ENCODE results near the gene COL6A1. TPM values are rescaled to one million over a fixed set of nuclear protein-coding genes. Genes with fewer than 3 reads are reported as not detected.

COL6A1 gene
- total and polyA plus RNA-seq, 2 of the 4 experiments (the other 2 are of a cell fraction), result 173 to 1,578 TPM

DNA sequence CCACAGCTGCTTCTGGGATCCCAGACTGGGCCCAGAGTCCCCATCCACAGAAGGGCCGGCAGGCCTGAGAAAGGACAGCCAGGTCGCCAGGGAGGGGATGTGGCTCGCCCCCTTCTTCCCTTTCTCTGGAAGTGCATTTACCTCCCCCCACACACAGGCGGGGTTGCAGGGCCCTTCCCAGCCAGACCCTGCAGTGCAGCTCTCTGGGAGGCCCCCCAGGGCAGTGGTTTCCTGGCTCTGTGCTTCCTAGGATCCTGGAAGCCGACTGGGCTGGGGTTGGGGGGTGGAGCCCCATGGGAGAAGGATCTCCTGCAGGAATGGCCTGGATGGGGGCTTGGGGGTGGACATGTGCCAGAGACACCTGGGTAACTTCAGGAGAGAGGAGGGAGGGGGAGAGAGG lies 4.2 kb upstream of the COL6A1 start:
- no peak overlapping the region for H3K4me3 ChIP-seq (ENCODE audit: insufficient read depth, low read depth, low read length)
- H2BK5ac ChIP-seq (ENCODE audit: low read depth, low read length, poor library complexity, severe bottlenecking), result no peak overlapping the region
- no peak overlapping the region for H4K91ac ChIP-seq (ENCODE audit: insufficient read depth, low read depth, low read length)
- no CpG with 5 or more reads among the region's 5 CpGs for WGBS, 2 experiments (ENCODE audit: extremely low coverage in 2 of 2, insufficient read length in 1 of 2)
- CTCF ChIA-PET, result no interaction called here
- ATAC-seq (ENCODE audit: low read depth), result no peak
- H3K4me2 ChIP-seq (ENCODE audit: low read depth, low read length), result no peak overlapping the region
- intact Hi-C loops (cut with micrococcal nuclease), result loop anchor here (10.0 kb wide), 1 partner anchor 347 kb away; the partner anchor contains the start of genes C21orf58 and PCNT
- peak overlapping the region; percentile 4; the same call in 1 of the 2 replicates for H3K27ac ChIP-seq (ENCODE audit: insufficient read depth, low read length)
- peaks cover 8% of the 10 kb centered on the region for H4K20me1 ChIP-seq (ENCODE audit: insufficient read depth, low read length)
- H2BK20ac ChIP-seq (ENCODE audit: low read depth, low read length), result peak overlapping the region; percentile 26; the same call in 1 of the 2 replicates
- in situ Hi-C loops (cut with MboI; ENCODE audit: low sequenced_read_pairs), result no loop called here
- no peak overlapping the region; the same call in 1 of the 2 replicates for H3K14ac ChIP-seq (replicated peaks; ENCODE audit: low read depth, low read length)
- no peak overlapping the region for H2AFZ ChIP-seq (replicated peaks; ENCODE audit: low read length, poor library complexity)
- no peaks in the 10 kb centered on the region for H3K9me3 ChIP-seq (ENCODE audit: control insufficient read depth, insufficient read depth, low read length)
- H4K5ac ChIP-seq (ENCODE audit: low read depth, low read length), result no peak overlapping the region; the same call in 1 of the 2 replicates
- no peak overlapping the region; the same call in 1 of the 2 replicates for H3K18ac ChIP-seq (ENCODE audit: low read depth, low read length)
- DNase-seq, result no peak
- H2BK120ac ChIP-seq (ENCODE audit: low read depth, low read length), result no peak overlapping the region; the same call in 1 of the 2 replicates
- peaks cover 0 to 30% of the 10 kb centered on the region in 2 experiments; a peak in 2 of 4 replicates for H3K79me1 ChIP-seq (ENCODE audit: low read depth in 1 of 2, low read length in 2 of 2)
- H2BK15ac ChIP-seq (ENCODE audit: low read depth, low read length), result no peak overlapping the region
- no peaks in the 10 kb centered on the region; the same call in 1 of the 2 replicates for H3K36me3 ChIP-seq (ENCODE audit: control insufficient read depth, insufficient read depth, low read length)
- peak overlapping the region; percentile 17 for H2AK9ac ChIP-seq (replicated peaks; ENCODE audit: low read depth, low read length, poor library complexity)
- peak overlapping the region; percentile 45 for H2AK5ac ChIP-seq (ENCODE audit: low read depth, low read length)
- peaks cover 33% of the 10 kb centered on the region for H3K4me1 ChIP-seq (ENCODE audit: control insufficient read depth, insufficient read depth, low read length)
- POLR2A ChIA-PET (ENCODE audit: unreplicated experiment), result interaction anchor here (0.5 kb wide), 1 partner anchor 317 kb away, joined by 5 read pairs; no protein-coding TSS in a partner anchor
- BruUV-seq (replicated peaks), result no TSS peak
- H3K23ac ChIP-seq (ENCODE audit: low read depth, low read length), result 0 out of 2 replicates have a peak overlapping the region, but pooled peaks have one; percentile 16
- H3K9me1 ChIP-seq (ENCODE audit: insufficient read depth, low read length), result no peaks in the 10 kb centered on the region; the same call in 1 of the 2 replicates
- dilution Hi-C loops (cut with HindIII; ENCODE audit: low sequenced_read_pairs, unreplicated experiment), result no loop called here
- no peak for TF ChIP-seq FOS (IDR thresholded peaks at IDR 0.05; ENCODE audit: low read depth, low read length)
- TF ChIP-seq, protein P1, sequence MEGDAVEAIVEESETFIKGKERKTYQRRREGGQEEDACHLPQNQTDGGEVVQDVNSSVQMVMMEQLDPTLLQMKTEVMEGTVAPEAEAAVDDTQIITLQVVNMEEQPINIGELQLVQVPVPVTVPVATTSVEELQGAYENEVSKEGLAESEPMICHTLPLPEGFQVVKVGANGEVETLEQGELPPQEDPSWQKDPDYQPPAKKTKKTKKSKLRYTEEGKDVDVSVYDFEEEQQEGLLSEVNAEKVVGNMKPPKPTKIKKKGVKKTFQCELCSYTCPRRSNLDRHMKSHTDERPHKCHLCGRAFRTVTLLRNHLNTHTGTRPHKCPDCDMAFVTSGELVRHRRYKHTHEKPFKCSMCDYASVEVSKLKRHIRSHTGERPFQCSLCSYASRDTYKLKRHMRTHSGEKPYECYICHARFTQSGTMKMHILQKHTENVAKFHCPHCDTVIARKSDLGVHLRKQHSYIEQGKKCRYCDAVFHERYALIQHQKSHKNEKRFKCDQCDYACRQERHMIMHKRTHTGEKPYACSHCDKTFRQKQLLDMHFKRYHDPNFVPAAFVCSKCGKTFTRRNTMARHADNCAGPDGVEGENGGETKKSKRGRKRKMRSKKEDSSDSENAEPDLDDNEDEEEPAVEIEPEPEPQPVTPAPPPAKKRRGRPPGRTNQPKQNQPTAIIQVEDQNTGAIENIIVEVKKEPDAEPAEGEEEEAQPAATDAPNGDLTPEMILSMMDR (conservative IDR thresholded peaks at IDR 0.05; ENCODE audit: low read depth, low read length), result no peak
- no peak for TF ChIP-seq MAZ (IDR thresholded peaks at IDR 0.05; ENCODE audit: borderline replicate concordance, low read depth, low read length)
- no peak for TF ChIP-seq SMC3 (IDR thresholded peaks at IDR 0.05; ENCODE audit: low read depth, low read length)
- TF ChIP-seq RAD21 (IDR thresholded peaks at IDR 0.05; ENCODE audit: low read length), result no peak
- TF ChIP-seq BHLHE40 (IDR thresholded peaks at IDR 0.05; ENCODE audit: low read depth, low read length), result no peak
- TF ChIP-seq, protein P2, sequence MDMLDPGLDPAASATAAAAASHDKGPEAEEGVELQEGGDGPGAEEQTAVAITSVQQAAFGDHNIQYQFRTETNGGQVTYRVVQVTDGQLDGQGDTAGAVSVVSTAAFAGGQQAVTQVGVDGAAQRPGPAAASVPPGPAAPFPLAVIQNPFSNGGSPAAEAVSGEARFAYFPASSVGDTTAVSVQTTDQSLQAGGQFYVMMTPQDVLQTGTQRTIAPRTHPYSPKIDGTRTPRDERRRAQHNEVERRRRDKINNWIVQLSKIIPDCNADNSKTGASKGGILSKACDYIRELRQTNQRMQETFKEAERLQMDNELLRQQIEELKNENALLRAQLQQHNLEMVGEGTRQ (IDR thresholded peaks at IDR 0.05; ENCODE audit: low read depth, low read length), result no peak
- TF ChIP-seq POLR2A (IDR thresholded peaks at IDR 0.05; ENCODE audit: low read depth, low read length), result no peak
- TF ChIP-seq MXI1 (IDR thresholded peaks at IDR 0.05; ENCODE audit: borderline replicate concordance, low read depth, low read length), result no peak
- no peak for TF ChIP-seq RFX5 (IDR thresholded peaks at IDR 0.05; ENCODE audit: low read depth, low read length)
- no peak for TF ChIP-seq NFE2L2 (IDR thresholded peaks at IDR 0.05; ENCODE audit: low read depth, low read length)
- no peak for TF ChIP-seq CEBPB (IDR thresholded peaks at IDR 0.05; ENCODE audit: low read depth, low read length)
- TF ChIP-seq, protein P3, sequence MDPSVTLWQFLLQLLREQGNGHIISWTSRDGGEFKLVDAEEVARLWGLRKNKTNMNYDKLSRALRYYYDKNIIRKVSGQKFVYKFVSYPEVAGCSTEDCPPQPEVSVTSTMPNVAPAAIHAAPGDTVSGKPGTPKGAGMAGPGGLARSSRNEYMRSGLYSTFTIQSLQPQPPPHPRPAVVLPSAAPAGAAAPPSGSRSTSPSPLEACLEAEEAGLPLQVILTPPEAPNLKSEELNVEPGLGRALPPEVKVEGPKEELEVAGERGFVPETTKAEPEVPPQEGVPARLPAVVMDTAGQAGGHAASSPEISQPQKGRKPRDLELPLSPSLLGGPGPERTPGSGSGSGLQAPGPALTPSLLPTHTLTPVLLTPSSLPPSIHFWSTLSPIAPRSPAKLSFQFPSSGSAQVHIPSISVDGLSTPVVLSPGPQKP (IDR thresholded peaks at IDR 0.05; ENCODE audit: borderline replicate concordance, low read depth, low read length), result no peak
- TF ChIP-seq RCOR1 (IDR thresholded peaks at IDR 0.05; ENCODE audit: insufficient replicate concordance, low read length), result no peak
- no peak for TF ChIP-seq CHD1 (IDR thresholded peaks at IDR 0.05; ENCODE audit: low read depth, low read length)
- no peak for TF ChIP-seq MAFK (IDR thresholded peaks at IDR 0.05; ENCODE audit: low read depth, low read length)
- H4K8ac ChIP-seq (ENCODE audit: low read depth in 2 of 2, low read length in 2 of 2), result peak overlapping the region in 1 of 2 experiments; percentile 4; a peak in 1 of 4 replicates
- H3K27me3 ChIP-seq (ENCODE audit: control insufficient read depth, insufficient read depth, low read length), result no peaks in the 10 kb centered on the region
- H3K9ac ChIP-seq (ENCODE audit: low read depth, low read length), result no peak overlapping the region
- H3K4ac ChIP-seq (ENCODE audit: low read depth, low read length), result peak overlapping the region; percentile 45; the same call in 1 of the 2 replicates
- no peak overlapping the region for H3K56ac ChIP-seq (ENCODE audit: extremely low read depth, insufficient read depth, low read length)

All from IMR-90 (cell line).